Vagina (tissue), 2 donors: Measurements from ENCODE around the gene ACACA. TPM values are rescaled to one million over a fixed set of nuclear protein-coding genes. Genes with fewer than 3 reads are reported as not detected.

Experiments
- DNase-seq, 2 donors: peaks; one replicate each; pipeline ENCODE4 v3.0.0-alpha.2; 2017; ENCODE audit errors: extremely low spot score in 2 of 2
- H3K27ac ChIP-seq: fragments of 200-600 bp; sonication (generic); one replicate; pipeline ENCODE4 v1.5.1; 2019
- H3K27me3 ChIP-seq: fragments of 200-600 bp; sonication (generic); one replicate; pipeline ENCODE4 v1.5.1; 2019
- H3K36me3 ChIP-seq, 2 donors: fragments of 200-600 bp; sonication (generic); one replicate each; pipeline ENCODE4 v1.5.1; 2017 to 2019
- H3K4me1 ChIP-seq: fragments of 200-600 bp; sonication (generic); one replicate; pipeline ENCODE4 v1.5.1; 2019
- H3K4me3 ChIP-seq, 2 donors: fragments of 200-600 bp; sonication (generic); 1 replicate in 1 of 2; 2 replicates in 1 of 2; pipeline ENCODE4 v1.5.1; 2016 to 2019
- H3K9me3 ChIP-seq: fragments of 200-600 bp; sonication (generic); one replicate; pipeline ENCODE4 v1.5.1; 2019
- POLR2A ChIP-seq, 2 donors: fragments of 450-650 bp; IDR thresholded peaks; one replicate each; pipeline ENCODE4 v1.6.1; 2017; ENCODE audit warnings: antibody characterized with exemption in 2 of 2, mild to moderate bottlenecking in 2 of 2, moderate library complexity in 2 of 2
- POLR2AphosphoS5 ChIP-seq, 2 donors: sonication (generic); formaldehyde crosslinking; IDR thresholded peaks; one replicate each; pipeline ENCODE4 v1.9.0; 2017; ENCODE audit warnings: antibody characterized with exemption in 2 of 2, mild to moderate bottlenecking in 2 of 2, low read depth in 1 of 2; ENCODE audit not compliant: insufficient read depth in 1 of 2
- intact Hi-C: fragments of 100-400 bp; cut with DNase I; formaldehyde crosslinking; loops from one replicate; pipeline ENCODE4 v1.15.1; 2023
- total RNA-seq: library from RNA; depleted of rRNA; stranded (reverse); fragments of >200 nt; gene quantifications from one replicate; pipeline ENCODE4 v1.2.3, GENCODE V29; 2016
- TF ChIP-seq, protein P1 (sequence below), 3 experiments: fragments of 450-650 bp in 2 of 3; fragments of 200-600 bp in 1 of 3; sonication (generic) in 1 of 3; IDR thresholded peaks; one replicate each; pipeline ENCODE4 v1.5.1; 2017 to 2019; ENCODE audit warnings: antibody characterized with exemption in 3 of 3, mild to moderate bottlenecking in 2 of 3, moderate library complexity in 2 of 3

The ACACA gene
- total RNA-seq, 1 donor from 2014 or later, result 44.7 TPM

DNA sequence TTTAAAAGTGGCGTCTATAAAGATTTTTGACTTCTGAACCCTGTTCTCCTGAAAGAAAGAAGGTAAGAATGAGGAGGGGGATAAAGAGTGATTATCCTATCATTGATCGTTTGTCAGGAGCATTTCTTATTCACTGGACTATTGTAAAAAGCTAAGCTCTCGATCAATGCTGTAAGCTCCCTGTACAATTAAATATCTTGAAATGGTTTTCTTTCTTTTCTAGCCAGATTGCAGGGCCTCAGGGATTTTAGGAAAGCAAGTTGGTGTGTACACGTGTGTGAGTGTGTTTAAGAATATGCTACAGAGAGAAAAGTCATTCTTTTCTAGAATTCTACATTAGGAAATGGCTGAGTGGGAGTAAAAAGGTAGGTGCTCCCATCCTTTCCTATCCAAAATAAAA is 303.4 kb downstream of the ACACA start:
- H3K36me3 ChIP-seq, result no peaks in the 10 kb centered on the region
- DNase-seq, result no peak
- TF ChIP-seq POLR2AphosphoS5 (IDR thresholded peaks at IDR 0.05; ENCODE audit: insufficient read depth in 1 of 2, low read depth in 1 of 2), result no peak
- no peak for TF ChIP-seq POLR2A (IDR thresholded peaks at IDR 0.05)
- TF ChIP-seq, protein P1, sequence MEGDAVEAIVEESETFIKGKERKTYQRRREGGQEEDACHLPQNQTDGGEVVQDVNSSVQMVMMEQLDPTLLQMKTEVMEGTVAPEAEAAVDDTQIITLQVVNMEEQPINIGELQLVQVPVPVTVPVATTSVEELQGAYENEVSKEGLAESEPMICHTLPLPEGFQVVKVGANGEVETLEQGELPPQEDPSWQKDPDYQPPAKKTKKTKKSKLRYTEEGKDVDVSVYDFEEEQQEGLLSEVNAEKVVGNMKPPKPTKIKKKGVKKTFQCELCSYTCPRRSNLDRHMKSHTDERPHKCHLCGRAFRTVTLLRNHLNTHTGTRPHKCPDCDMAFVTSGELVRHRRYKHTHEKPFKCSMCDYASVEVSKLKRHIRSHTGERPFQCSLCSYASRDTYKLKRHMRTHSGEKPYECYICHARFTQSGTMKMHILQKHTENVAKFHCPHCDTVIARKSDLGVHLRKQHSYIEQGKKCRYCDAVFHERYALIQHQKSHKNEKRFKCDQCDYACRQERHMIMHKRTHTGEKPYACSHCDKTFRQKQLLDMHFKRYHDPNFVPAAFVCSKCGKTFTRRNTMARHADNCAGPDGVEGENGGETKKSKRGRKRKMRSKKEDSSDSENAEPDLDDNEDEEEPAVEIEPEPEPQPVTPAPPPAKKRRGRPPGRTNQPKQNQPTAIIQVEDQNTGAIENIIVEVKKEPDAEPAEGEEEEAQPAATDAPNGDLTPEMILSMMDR (IDR thresholded peaks at IDR 0.05), result no peak
- no peaks in the 10 kb centered on the region for H3K27me3 ChIP-seq
- H3K9me3 ChIP-seq, result no peaks in the 10 kb centered on the region
- H3K4me1 ChIP-seq, result no peaks in the 10 kb centered on the region
- intact Hi-C loops, result no loop called here
- no peak overlapping the region for H3K4me3 ChIP-seq
- no peak overlapping the region for H3K27ac ChIP-seq

DNA sequence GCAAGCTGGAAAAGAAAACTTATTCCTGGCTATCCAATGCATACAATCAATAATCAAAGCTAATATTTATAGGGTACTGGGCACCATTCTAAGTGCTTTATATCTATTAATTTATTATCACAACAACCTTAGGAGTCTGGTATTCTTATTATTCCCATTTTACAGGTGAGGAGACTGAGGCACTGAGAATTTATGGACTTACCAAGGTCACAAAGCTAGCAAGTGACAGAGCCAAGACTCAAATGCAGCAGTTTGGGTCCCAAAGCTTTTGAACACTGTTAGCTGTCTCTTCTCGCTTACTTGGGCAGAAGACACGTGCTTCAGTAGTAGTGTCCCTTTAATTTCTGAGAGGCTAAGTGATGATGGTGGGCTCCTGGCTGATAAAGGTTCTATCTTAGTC is 305.3 kb downstream of the ACACA start:
- H3K36me3 ChIP-seq, result peaks cover 0 to 17% of the 10 kb centered on the region in 2 donors
- H3K4me1 ChIP-seq, result no peaks in the 10 kb centered on the region
- no peak for DNase-seq
- TF ChIP-seq POLR2A (IDR thresholded peaks at IDR 0.05) (no peak), POLR2AphosphoS5 (IDR thresholded peaks at IDR 0.05; ENCODE audit: insufficient read depth in 1 of 2, low read depth in 1 of 2) (no peak)
- TF ChIP-seq, protein P1 (IDR thresholded peaks at IDR 0.05), result no peak
- no peaks in the 10 kb centered on the region for H3K9me3 ChIP-seq
- intact Hi-C loops, result no loop called here
- H3K27me3 ChIP-seq, result no peaks in the 10 kb centered on the region
- no peak overlapping the region for H3K4me3 ChIP-seq
- H3K27ac ChIP-seq, result no peak overlapping the region

DNA sequence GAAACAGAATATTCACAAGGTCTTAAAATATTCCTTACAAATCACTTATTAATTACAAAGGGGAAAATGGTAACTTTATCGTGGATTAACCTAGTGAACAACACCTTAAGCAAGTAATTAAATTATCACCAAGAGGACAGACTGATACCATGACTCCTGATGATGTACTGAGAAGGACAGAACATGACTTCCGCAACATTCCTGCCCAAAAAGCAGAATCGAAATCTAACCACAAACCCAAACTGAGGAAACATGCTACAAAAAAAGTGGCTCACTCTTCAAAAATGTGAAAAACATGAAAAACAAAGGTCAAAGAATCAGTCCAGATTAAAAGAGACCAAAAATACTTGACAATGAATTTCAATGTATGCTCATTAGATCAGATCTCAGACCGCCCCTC is 306.4 kb downstream of the ACACA start:
- intact Hi-C loops, result no loop called here
- Histone ChIP-seq H3K27me3 (no peaks in the 10 kb centered on the region), H3K4me3 (no peak overlapping the region), H3K36me3 (peaks cover 0 to 28% of the 10 kb centered on the region in 2 donors), H3K9me3 (no peaks in the 10 kb centered on the region), H3K27ac (no peak overlapping the region), H3K4me1 (no peaks in the 10 kb centered on the region)
- no peak for DNase-seq
- TF ChIP-seq, protein P1 (IDR thresholded peaks at IDR 0.05), result no peak
- TF ChIP-seq POLR2AphosphoS5 (IDR thresholded peaks at IDR 0.05; ENCODE audit: insufficient read depth in 1 of 2, low read depth in 1 of 2), result no peak

DNA sequence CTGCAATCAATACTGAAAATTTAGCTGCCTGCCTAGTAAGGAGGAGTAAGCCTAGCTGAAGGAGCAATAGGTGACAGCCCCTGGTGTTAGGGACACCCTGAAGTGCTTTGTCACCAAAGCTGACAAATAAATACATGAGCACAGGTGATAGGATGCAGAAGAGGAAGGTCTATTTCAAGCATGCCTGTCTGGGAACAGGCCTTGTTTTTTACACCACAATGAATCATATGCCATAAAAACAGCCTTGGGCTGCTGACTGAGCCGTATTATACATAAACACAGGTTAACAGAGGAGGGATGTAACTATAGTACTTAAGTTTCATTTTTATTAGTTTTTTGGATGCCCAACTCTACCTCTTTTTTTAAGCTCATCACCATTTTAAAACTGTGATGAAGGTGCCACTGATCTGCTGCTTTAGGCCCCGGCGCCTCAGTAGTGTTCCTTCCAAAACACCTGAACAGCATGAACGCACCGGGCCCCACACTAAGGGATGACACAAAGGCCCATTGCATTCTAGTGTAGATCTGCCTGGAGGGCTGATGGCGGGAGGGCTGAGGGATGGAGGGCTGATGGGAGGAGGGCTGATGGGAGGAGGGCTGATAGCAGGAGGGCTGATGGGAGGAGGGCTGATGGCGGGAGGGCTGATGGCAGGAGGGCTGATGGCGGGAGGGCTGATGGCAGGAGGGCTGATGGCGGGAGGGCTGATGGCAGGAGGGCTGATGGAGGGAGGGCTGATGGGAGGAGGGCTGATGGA is 307.5 kb downstream of the ACACA start:
- intact Hi-C loops, result no loop called here
- TF ChIP-seq POLR2AphosphoS5 (IDR thresholded peaks at IDR 0.05; ENCODE audit: insufficient read depth in 1 of 2, low read depth in 1 of 2) (no peak), POLR2A (IDR thresholded peaks at IDR 0.05) (no peak)
- TF ChIP-seq, protein P1 (IDR thresholded peaks at IDR 0.05), result no peak
- Histone ChIP-seq H3K36me3 (peaks cover 0 to 28% of the 10 kb centered on the region in 2 donors), H3K27me3 (no peaks in the 10 kb centered on the region), H3K4me1 (no peaks in the 10 kb centered on the region), H3K9me3 (no peaks in the 10 kb centered on the region), H3K4me3 (no peak overlapping the region), H3K27ac (no peak overlapping the region)
- no peak for DNase-seq

DNA sequence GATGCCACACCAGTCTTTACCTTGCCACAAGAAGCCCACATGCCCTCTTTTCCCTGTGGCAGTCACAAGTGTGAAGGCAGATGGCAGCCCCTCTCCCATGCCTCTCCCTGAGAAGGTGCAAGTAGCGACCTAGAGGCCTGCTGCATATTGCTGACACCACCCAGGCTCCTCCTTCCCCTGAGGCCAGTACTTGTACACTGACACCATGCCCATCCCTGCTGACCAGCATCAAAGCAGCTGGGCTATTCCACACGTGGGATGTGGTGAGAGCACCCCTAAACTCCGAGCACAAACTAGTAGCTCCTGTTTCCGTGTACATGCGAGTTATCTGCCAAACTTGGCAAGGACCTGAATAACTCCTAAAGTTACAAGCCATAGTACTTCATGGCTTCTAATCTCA is 308.5 kb downstream of the ACACA start:
- peaks cover 0 to 33% of the 10 kb centered on the region in 2 donors for H3K36me3 ChIP-seq
- TF ChIP-seq POLR2AphosphoS5 (IDR thresholded peaks at IDR 0.05; ENCODE audit: insufficient read depth in 1 of 2, low read depth in 1 of 2) (no peak), POLR2A (IDR thresholded peaks at IDR 0.05) (no peak)
- TF ChIP-seq, protein P1 (IDR thresholded peaks at IDR 0.05), result no peak
- no peaks in the 10 kb centered on the region for H3K4me1 ChIP-seq
- no peak for DNase-seq
- H3K27ac ChIP-seq, result no peak overlapping the region
- intact Hi-C loops, result no loop called here
- H3K27me3 ChIP-seq, result no peaks in the 10 kb centered on the region
- H3K4me3 ChIP-seq, result no peak overlapping the region
- H3K9me3 ChIP-seq, result no peaks in the 10 kb centered on the region
